ENCODE measurements around the gene MARK1. TPM values are rescaled to one million over a fixed set of nuclear protein-coding genes. Genes with fewer than 3 reads are reported as not detected.

Gene MARK1
- total and polyA plus RNA-seq, 2 experiments from 2014 or later, result 11.1 to 13.6 TPM

- TF ChIP-seq, protein P1, sequence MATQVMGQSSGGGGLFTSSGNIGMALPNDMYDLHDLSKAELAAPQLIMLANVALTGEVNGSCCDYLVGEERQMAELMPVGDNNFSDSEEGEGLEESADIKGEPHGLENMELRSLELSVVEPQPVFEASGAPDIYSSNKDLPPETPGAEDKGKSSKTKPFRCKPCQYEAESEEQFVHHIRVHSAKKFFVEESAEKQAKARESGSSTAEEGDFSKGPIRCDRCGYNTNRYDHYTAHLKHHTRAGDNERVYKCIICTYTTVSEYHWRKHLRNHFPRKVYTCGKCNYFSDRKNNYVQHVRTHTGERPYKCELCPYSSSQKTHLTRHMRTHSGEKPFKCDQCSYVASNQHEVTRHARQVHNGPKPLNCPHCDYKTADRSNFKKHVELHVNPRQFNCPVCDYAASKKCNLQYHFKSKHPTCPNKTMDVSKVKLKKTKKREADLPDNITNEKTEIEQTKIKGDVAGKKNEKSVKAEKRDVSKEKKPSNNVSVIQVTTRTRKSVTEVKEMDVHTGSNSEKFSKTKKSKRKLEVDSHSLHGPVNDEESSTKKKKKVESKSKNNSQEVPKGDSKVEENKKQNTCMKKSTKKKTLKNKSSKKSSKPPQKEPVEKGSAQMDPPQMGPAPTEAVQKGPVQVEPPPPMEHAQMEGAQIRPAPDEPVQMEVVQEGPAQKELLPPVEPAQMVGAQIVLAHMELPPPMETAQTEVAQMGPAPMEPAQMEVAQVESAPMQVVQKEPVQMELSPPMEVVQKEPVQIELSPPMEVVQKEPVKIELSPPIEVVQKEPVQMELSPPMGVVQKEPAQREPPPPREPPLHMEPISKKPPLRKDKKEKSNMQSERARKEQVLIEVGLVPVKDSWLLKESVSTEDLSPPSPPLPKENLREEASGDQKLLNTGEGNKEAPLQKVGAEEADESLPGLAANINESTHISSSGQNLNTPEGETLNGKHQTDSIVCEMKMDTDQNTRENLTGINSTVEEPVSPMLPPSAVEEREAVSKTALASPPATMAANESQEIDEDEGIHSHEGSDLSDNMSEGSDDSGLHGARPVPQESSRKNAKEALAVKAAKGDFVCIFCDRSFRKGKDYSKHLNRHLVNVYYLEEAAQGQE (IDR thresholded peaks at IDR 0.05; ENCODE audit: unreplicated experiment), result no peak
- no peak for TF ChIP-seq CREB1 (CRISPR knock-in tag; IDR thresholded peaks at IDR 0.05; ENCODE audit: low read depth)
- TF ChIP-seq EZH2phosphoT487 (IDR thresholded peaks at IDR 0.05; ENCODE audit: unreplicated experiment), result no peak
Observed at GRCh38 chr1:220483700-220484099, 44.2 kb upstream of the MARK1 start (continued).

DNA sequence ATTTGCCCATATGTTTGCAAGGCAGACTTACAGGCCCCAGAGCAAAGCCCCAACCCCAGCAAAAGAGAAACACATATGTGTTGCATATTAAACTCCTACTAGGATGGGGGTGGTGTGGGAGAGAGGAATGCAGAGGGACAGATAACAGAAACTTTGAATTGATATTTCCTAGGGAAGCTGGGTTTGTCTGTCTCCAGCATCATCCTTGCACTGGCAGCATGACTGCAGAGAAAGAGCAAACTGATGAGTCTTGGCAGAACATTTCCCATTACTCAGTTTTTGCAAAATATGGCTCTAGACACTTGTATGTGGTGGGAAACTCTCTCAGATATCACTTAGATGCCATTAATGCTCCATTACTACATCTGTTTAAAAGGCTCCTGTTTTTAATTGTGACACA lies 43.8 kb upstream of the MARK1 start:
- H3K4me1 Mint-ChIP-seq, result peaks cover 9% of the 10 kb centered on the region; the same call in 2 of the 3 replicates
- ATAC-seq, result no peak

More for the DNA sequence above, 43.8 kb upstream of the MARK1 start:
- Mint-ChIP-seq H3K36me3 (ENCODE audit: low read depth) (no peaks in the 10 kb centered on the region), H3K4me3 (no peak overlapping the region), H3K27me3 (ENCODE audit: insufficient read depth, low read depth, poor library complexity) (peaks cover 1% of the 10 kb centered on the region), H3K27ac (no peak overlapping the region), H3K9me3 (no peaks in the 10 kb centered on the region)
- no peak overlapping the region for H3K27ac ChIP-seq (ENCODE audit: low read depth)
- no peak overlapping the region for H3K4me3 ChIP-seq
- no peak overlapping the region for H3K4me2 ChIP-seq
- H3K36me3 ChIP-seq (ENCODE audit: insufficient read depth), result no peaks in the 10 kb centered on the region
- H3K27me3 ChIP-seq (ENCODE audit: insufficient read depth), result no peaks in the 10 kb centered on the region
- H3F3A ChIP-seq (replicated peaks; ENCODE audit: low read depth), result no peaks in the 10 kb centered on the region
- 0 out of 2 replicates have a peak, but pooled peaks cover 3% of the 10 kb centered on the region for H3K9me2 ChIP-seq (ENCODE audit: insufficient read depth)
- no peaks in the 10 kb centered on the region for H4K20me1 ChIP-seq (replicated peaks; ENCODE audit: insufficient read depth)
- H3K4me1 ChIP-seq (ENCODE audit: insufficient read depth), result no peaks in the 10 kb centered on the region
- H2AFZ ChIP-seq, result peak overlapping the region; percentile 83; the same call in 1 of the 2 replicates
- no peak for DNase-seq (ENCODE audit: low spot score)
- TF ChIP-seq JUNB (IDR thresholded peaks at IDR 0.05; ENCODE audit: unreplicated experiment), result no peak
- TF ChIP-seq, protein P1 (IDR thresholded peaks at IDR 0.05; ENCODE audit: unreplicated experiment), result no peak
- TF ChIP-seq NANOG (IDR thresholded peaks at IDR 0.05; ENCODE audit: borderline replicate concordance), result no peak
- no peaks in the 10 kb centered on the region for H3K79me2 ChIP-seq (replicated peaks; ENCODE audit: insufficient read depth)
